Mucosa of rectum (tissue), 2 donors: ENCODE data around the gene CCNYL1.
"Not testable (repeated sequence)": the region's sequence is repeated elsewhere in the genome, so short reads cannot be mapped to it uniquely, and the experiment has no call there.

ENCODE experiments used
- H3K27ac ChIP-seq, 2 donors: one replicate each; pipeline ENCODE4 v1.7.0; 2013; ENCODE audit warnings: inconsistent platforms in 2 of 2, low read depth in 2 of 2, low read length in 2 of 2
- H3K27me3 ChIP-seq, 2 donors: one replicate each; pipeline ENCODE4 v1.7.0; 2013; ENCODE audit warnings: low read length in 2 of 2; ENCODE audit not compliant: control insufficient read depth in 2 of 2, insufficient read depth in 2 of 2
- H3K36me3 ChIP-seq, 2 donors: one replicate each; pipeline ENCODE4 v1.7.0; 2013; ENCODE audit warnings: low read length in 2 of 2; ENCODE audit not compliant: control insufficient read depth in 2 of 2, insufficient read depth in 2 of 2
- H3K4me1 ChIP-seq, 2 donors: one replicate each; pipeline ENCODE4 v1.7.0; 2013; ENCODE audit warnings: low read length in 2 of 2, mild to moderate bottlenecking in 1 of 2; ENCODE audit not compliant: control insufficient read depth in 2 of 2, insufficient read depth in 2 of 2
- H3K4me3 ChIP-seq, 2 donors: one replicate each; pipeline ENCODE4 v1.7.0; 2013; ENCODE audit warnings: low read length in 2 of 2
- H3K9ac ChIP-seq, 2 donors: one replicate each; pipeline ENCODE4 v1.7.0; 2013; ENCODE audit warnings: low read length in 2 of 2, low read depth in 1 of 2, mild to moderate bottlenecking in 1 of 2
- H3K9me3 ChIP-seq, 2 donors: one replicate each; pipeline ENCODE4 v1.7.0; 2013; ENCODE audit warnings: low read length in 2 of 2; ENCODE audit not compliant: control insufficient read depth in 2 of 2
- donor health status: healthy.
- donor health status: Normal muscosa, but diverticular disease.

Gene CCNYL1

DNA sequence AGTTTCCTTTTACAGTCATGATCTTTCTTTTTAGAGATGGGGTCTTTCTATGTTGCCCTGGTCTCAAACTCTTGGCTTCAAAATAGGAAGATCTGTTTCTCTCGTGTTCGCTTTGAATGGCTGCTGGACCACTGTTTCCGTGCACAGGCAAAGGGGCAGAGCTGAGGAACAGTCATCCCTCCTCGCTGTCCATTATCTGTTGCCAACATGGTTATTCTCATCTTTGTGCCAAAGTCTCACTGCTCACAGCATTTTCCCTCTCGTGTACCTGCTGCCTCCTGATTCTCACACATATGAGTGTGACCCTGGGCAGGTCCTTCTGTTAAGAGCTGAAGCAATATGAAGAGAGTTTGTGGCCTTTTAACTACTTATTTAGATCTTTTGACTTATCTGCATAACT is 28.0 kb upstream of the CCNYL1 start:
- Histone ChIP-seq H3K4me3 (no peak overlapping the region), H3K36me3 (no peaks in the 10 kb centered on the region), H3K27ac (peak overlapping the region; percentile 48 to 56), H3K9ac (no peak overlapping the region), H3K4me1 (peaks cover 6 to 7% of the 10 kb centered on the region in 2 donors), H3K27me3 (no peaks in the 10 kb centered on the region), H3K9me3 (no peaks in the 10 kb centered on the region)

DNA sequence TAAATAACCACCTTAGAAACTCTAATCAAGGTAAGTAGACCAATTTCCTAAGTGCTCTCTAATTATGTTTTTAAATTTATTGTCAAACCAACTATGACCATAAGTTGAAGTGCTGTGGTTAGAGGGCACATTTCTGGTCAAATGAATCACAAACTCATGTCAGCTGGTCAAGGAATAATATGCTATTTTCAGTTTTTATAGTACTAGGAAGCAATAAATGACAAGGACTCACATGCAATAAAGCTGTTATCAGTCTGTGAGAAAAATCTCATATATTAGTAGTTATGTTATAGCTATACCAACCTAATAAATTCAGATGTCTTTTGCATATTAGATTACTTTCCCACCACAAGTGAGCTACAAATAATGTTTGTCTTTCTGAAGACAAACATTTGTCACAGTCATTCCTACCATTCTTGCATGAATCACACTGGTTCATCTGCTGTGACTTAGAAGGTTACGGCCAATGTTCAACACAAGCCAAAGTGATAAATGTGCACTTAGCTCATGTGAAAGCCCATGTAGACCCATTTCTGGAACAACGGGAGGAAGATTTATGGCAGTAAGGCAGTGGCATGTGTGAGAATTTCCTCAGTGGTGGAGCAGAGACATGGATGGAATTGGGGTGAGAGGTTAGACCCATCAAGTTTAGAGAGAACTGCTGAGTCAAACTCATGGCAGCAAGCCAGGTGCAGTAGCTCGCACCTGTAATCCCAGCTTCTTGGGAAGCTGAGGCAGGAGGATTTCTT is 27.4 kb upstream of the CCNYL1 start:
- H3K9me3 ChIP-seq: no peaks in the 10 kb centered on the region
- H3K27ac ChIP-seq: peak overlapping the region; percentile 48 to 56
- H3K4me1 ChIP-seq: peaks cover 6 to 7% of the 10 kb centered on the region in 2 donors
- no peaks in the 10 kb centered on the region for H3K27me3 ChIP-seq
- no peak overlapping the region for H3K9ac ChIP-seq
- no peaks in the 10 kb centered on the region for H3K36me3 ChIP-seq
- H3K4me3 ChIP-seq: no peak overlapping the region

DNA sequence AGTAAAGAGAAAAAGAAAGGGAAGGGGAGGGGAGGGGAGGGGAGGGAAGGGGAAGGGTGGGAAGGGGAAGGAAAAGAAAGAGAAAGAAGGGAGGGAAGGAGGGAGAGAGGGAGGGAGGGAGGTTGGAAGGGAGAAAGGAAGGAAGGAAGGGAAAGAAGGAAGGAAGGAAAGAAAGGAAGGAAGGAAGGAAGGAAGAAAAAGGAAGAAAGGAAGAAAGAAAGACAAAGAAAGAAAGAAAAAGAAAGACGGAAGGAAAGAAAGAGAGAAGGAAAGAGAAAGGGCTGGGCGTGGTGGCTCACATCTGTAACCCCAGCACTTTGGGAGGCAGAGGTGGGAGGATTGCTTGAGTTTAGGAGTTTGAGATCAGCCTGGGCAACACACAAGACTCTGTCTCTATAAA is 24.6 kb upstream of the CCNYL1 start:
- Histone ChIP-seq H3K27me3 (no peaks in the 10 kb centered on the region), H3K4me3 (no peak overlapping the region), H3K9me3 (no peaks in the 10 kb centered on the region), H3K36me3 (no peaks in the 10 kb centered on the region), H3K27ac (no peak overlapping the region), H3K4me1 (peaks cover 6 to 7% of the 10 kb centered on the region in 2 donors), H3K9ac (no peak overlapping the region)

DNA sequence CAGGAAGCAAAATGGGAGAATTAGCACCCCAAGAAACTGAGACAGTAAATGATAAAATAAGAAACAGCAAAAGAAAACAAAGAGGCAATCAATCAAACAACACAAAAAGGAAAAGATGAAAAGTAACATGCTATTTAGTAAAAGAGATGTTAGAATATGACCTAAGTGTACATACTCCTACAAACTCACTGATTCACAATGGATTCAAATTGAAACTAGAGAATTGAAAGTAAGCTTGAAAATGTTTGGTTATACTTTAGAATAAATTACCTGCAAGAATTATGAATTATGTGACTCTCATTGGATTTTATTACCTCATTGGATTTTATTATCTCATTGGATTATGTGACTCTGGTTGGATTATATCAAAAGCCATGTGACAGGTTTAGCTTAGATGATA is 22.8 kb upstream of the CCNYL1 start:
- H3K4me1 ChIP-seq: peaks cover 4 to 6% of the 10 kb centered on the region in 2 donors
- no peak overlapping the region for H3K4me3 ChIP-seq
- no peak overlapping the region for H3K27ac ChIP-seq
- no peak overlapping the region for H3K9ac ChIP-seq
- H3K36me3 ChIP-seq: no peaks in the 10 kb centered on the region
- H3K9me3 ChIP-seq: no peaks in the 10 kb centered on the region
- H3K27me3 ChIP-seq: no peaks in the 10 kb centered on the region

DNA sequence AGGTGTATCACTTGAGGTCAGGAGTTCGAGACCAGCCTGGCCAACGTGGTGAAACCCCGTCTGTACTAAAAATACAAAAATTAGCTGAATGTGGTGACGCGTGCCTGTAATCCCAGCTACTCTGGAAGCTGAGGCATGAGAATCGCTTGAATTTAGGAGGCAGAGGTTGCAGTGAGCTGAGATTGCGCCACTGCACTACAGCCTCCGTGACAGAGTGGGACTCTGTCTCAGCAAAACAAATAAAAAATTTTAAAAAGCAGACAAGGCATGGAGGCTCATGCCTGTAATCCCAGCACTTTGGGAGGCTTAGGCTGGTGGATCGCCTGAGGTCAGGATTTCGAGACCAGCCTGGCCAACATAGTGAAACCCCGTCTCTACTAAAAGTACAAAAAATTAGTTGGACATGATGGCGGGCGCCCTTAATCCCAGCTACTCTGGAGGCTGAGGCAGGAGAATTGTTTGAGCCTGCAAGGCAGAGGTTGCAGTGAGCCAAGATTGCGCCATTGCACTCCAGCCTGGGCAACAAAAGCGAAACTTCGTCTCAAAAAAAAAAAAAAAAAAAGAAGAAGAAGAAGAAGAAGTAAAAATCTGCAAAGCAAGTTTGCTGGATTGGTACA is 20.5 kb upstream of the CCNYL1 start:
- H3K9ac ChIP-seq, H3K4me3 ChIP-seq, H3K27me3 ChIP-seq, H3K4me1 ChIP-seq, H3K36me3 ChIP-seq, H3K9me3 ChIP-seq, H3K27ac ChIP-seq: not testable (repeated sequence)

DNA sequence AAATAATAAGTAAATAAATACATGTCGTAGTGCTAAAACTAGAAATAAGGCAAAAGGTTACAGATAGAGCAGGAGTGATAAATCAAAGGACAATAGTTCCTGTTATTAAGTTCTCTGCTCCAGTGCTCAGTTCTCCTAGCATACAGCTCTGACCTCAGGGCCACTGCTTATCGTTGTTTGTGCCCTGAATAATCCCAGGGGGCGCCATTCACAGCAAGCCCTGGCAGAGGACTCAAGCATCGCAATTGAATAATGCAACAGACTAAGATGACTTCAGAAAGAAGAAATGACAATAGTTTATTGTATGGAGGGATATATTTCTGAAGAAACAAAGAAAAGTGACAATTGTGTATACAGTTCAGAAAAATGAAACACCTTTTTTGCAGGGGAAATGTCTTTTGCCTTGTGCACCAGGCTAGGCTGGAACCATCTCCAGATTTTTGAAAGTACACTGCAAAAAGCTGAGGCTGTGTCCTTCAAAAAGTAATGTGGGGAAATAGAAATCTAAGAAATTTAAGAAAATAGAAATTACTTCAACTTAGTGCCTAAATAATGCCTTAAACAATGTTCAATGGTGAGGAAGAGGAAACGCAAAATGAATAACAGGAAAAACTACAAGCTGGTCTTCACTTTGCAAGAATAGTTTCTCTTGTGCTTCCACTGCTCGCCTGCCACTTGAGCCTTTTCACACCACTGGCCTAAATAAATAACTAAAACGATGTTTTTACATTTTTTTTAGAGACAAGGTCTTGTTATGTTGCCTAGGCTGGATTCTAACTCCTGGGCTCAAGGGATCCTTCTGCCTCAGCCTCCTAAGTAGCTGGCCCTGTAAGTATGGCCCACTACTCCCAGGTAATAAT is 19.0 kb upstream of the CCNYL1 start:
- H3K4me1 ChIP-seq: peaks cover 0 to 3% of the 10 kb centered on the region in 2 donors
- H3K9ac ChIP-seq: no peak overlapping the region
- H3K36me3 ChIP-seq: no peaks in the 10 kb centered on the region
- no peak overlapping the region for H3K27ac ChIP-seq
- no peaks in the 10 kb centered on the region for H3K9me3 ChIP-seq
- H3K4me3 ChIP-seq: no peak overlapping the region
- H3K27me3 ChIP-seq: no peaks in the 10 kb centered on the region

DNA sequence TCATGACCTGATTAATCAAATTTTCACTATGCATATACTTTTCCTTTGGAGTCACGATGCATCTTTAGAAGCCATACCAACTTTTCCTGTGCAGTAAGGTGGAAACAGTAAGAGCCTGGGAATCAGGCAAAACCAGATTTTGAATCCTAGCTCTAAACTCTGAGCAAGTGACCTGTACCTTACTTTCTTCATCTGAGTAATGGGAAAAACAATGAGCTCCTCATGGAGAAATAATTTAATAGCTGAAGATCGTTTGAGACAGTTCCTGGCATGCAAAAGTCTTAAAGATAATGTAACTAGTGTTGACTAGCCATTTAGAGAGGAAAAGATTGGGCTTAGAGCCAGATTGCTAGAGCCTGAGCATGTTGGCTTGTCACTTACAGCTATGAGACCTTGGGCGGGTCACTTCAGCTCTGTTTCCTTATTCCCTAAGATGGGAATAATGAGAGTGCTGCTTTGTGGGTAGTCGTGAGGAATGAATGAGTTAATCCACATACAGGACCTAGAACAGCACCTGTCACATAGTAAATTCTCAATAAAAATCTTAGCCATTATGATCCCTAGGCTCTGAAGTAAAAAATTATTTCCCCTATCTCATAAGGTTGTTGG is 17.7 kb upstream of the CCNYL1 start:
- Histone ChIP-seq H3K9ac (no peak overlapping the region), H3K4me1 (peaks cover 0 to 3% of the 10 kb centered on the region in 2 donors), H3K27me3 (no peaks in the 10 kb centered on the region), H3K9me3 (no peaks in the 10 kb centered on the region), H3K4me3 (no peak overlapping the region), H3K36me3 (no peaks in the 10 kb centered on the region), H3K27ac (no peak overlapping the region)

DNA sequence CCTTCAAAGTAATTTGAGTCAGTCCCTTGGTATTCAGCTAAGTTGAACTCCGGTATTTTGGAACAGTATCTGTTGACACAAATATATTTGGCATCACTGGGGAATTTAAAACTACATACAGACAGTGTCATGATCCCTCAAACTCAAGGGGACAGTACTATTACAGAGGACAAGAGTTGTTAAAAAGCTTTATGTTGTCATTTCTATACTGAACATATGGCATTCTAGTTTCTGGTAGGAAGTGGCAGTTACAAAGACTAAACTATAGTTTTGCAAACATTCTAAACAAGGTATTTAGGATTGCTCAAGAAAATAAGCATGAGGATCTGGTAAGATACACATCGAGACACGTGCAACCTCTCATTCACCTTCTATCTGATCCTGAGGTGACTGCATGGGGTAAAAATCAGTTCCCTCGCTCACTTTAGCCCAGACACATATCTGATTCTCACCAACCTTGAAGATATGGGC is 16.6 kb upstream of the CCNYL1 start:
- H3K27me3 ChIP-seq: no peaks in the 10 kb centered on the region
- H3K4me1 ChIP-seq: peaks cover 0 to 3% of the 10 kb centered on the region in 2 donors
- H3K9me3 ChIP-seq: no peaks in the 10 kb centered on the region
- no peak overlapping the region for H3K4me3 ChIP-seq
- no peaks in the 10 kb centered on the region for H3K36me3 ChIP-seq
- H3K27ac ChIP-seq: no peak overlapping the region
- no peak overlapping the region for H3K9ac ChIP-seq

DNA sequence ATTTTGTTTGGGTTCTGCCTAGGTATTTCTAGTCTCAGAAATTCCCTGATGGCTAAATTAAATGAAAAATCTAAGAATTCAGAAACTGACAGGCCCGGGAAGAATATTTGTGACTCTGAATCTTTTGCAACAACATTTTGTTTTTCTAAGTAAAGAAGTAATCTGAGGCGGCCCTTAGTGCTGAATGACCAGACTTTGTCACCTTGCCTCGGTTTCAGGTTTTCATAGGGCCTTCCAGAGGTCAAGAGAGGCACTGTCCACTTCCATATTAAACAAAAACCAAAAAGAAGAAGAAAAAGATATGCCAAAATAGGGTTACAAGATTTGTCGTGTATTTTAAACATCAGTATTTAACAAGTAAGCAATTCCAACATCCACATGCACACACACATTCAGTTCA is 16.1 kb upstream of the CCNYL1 start:
- H3K4me3 ChIP-seq: no peak overlapping the region
- H3K4me1 ChIP-seq: peaks cover 0 to 3% of the 10 kb centered on the region in 2 donors
- no peaks in the 10 kb centered on the region for H3K27me3 ChIP-seq
- H3K9me3 ChIP-seq: no peaks in the 10 kb centered on the region
- no peak overlapping the region for H3K27ac ChIP-seq
- no peaks in the 10 kb centered on the region for H3K36me3 ChIP-seq
- H3K9ac ChIP-seq: no peak overlapping the region

DNA sequence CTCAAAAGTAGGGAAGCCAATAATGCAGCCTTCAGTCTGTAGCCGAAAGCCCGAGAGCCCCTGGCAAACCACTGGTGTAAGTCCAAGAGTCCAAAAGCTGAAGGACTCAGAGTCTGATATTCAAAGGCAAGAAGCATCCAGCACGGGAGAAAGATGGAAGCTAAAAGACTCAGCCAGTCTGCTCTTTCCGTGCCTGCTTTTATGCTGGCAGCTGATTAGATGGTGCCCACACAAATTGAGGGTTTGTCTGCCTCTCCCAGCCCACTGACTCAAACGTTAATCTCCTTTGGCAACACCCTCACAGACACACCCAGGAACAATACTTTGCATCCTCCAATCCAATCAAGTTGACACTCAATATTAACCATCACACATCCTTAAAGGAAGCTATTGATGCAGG is 14.5 kb upstream of the CCNYL1 start:
- not testable (repeated sequence) for H3K9me3 ChIP-seq, H3K4me1 ChIP-seq, H3K9ac ChIP-seq, H3K36me3 ChIP-seq, H3K4me3 ChIP-seq, H3K27me3 ChIP-seq, H3K27ac ChIP-seq
